ENCODE measurements around the gene CD55. TPM values are rescaled to one million over a fixed set of nuclear protein-coding genes. Genes with fewer than 3 reads are reported as not detected.

CD55 gene
- total and polyA plus RNA-seq, 2 experiments from 2014 or later = 52.8 to 54.7 TPM

DNA sequence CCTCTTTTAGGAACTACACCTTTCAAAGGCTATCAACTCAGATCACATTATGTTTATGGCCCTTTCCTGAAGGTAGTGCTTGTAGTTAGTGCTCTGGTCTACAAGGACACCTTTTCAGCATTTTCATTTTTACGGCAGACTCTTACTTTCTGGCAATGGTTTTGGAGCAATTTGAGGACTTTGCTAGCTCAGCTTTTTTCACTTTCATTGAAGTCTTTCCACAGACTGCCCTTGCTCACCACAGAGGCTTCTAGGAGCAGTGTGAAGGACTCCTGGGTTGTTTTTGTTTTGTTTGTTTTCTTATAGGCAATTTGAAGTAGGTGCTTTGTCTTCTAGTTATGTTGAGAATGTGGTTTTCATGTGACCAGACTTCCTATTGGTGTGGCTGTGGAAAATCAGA, 43.1 kb downstream of the CD55 start:
- 0 out of 2 replicates have a peak, but pooled peaks cover 4% of the 10 kb centered on the region for H3K36me3 ChIP-seq (ENCODE audit: low read depth)
- no peaks in the 10 kb centered on the region for H3K9me2 ChIP-seq (ENCODE audit: insufficient read depth)
- H2AFZ ChIP-seq = no peak overlapping the region
- 0 out of 2 replicates have a peak, but pooled peaks cover 7% of the 10 kb centered on the region for H3K4me1 ChIP-seq (ENCODE audit: insufficient read depth)
- H3F3A ChIP-seq (ENCODE audit: insufficient read depth) = no peaks in the 10 kb centered on the region
- no peak overlapping the region for H3K9ac ChIP-seq
- no peak overlapping the region for H3K4me2 ChIP-seq (ENCODE audit: unreplicated experiment)
- TF ChIP-seq EZH2phosphoT487 (IDR thresholded peaks at IDR 0.05; ENCODE audit: insufficient read depth, low read depth) (no peak), EZH2 (IDR thresholded peaks at IDR 0.05; ENCODE audit: insufficient read depth, poor library complexity, severe bottlenecking) (no peak)
- H3K79me2 ChIP-seq (ENCODE audit: insufficient read depth) = no peaks in the 10 kb centered on the region
- H3K27ac ChIP-seq = no peak overlapping the region
- in situ Hi-C loops (cut with MboI) = no loop called here
- no peaks in the 10 kb centered on the region for H4K20me1 ChIP-seq (ENCODE audit: insufficient read depth)
- no peak for DNase-seq
- 100% methylated on average over 1 of the region's 1 CpG for WGBS, 2 experiments (ENCODE audit: low coverage in 1 of 2, low lambda C conversion rate in 2 of 2, missing lambda C conversion rate in 2 of 2)
- H3K4me3 ChIP-seq = no peak overlapping the region
- no peaks in the 10 kb centered on the region for H3K9me3 ChIP-seq (ENCODE audit: low read depth)
- no peaks in the 10 kb centered on the region for H3K27me3 ChIP-seq (replicated peaks; ENCODE audit: insufficient read depth)

DNA sequence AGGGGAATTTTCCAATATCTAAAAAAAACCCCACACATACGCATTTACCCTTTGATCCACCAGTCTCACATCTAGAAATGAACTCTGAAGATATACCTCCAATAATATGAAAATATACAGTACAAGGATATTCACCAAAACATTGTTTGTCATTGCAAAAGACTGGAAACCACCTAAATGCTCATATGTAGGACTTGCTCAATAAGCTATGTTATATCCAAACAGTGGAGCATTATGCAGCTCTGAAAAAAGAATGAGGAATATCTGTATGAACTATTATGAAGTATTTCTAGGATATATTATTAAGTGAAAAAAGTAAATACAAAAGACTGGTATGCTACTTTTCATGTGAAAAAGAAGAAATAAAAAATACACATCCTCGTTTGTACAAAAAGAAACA, 43.6 kb downstream of the CD55 start:
- H3K9me3 ChIP-seq (ENCODE audit: low read depth) = no peaks in the 10 kb centered on the region
- no peak overlapping the region for H3K4me2 ChIP-seq (ENCODE audit: unreplicated experiment)
- no peaks in the 10 kb centered on the region for H3F3A ChIP-seq (ENCODE audit: insufficient read depth)
- DNase-seq = no peak
- 0 out of 2 replicates have a peak, but pooled peaks cover 7% of the 10 kb centered on the region for H3K4me1 ChIP-seq (ENCODE audit: insufficient read depth)
- no peak overlapping the region for H3K27ac ChIP-seq
- no peaks in the 10 kb centered on the region for H3K36me3 ChIP-seq (ENCODE audit: low read depth)
- no peaks in the 10 kb centered on the region for H4K20me1 ChIP-seq (ENCODE audit: insufficient read depth)
- H2AFZ ChIP-seq = no peak overlapping the region
- WGBS, 2 experiments (ENCODE audit: low coverage in 1 of 2, low lambda C conversion rate in 2 of 2, missing lambda C conversion rate in 2 of 2) = 90 to 99% methylated on average over 2 of the region's 2 CpGs
- in situ Hi-C loops (cut with MboI) = no loop called here
- H3K9ac ChIP-seq = no peak overlapping the region
- H3K9me2 ChIP-seq (ENCODE audit: insufficient read depth) = no peaks in the 10 kb centered on the region
- H3K79me2 ChIP-seq (ENCODE audit: insufficient read depth) = no peaks in the 10 kb centered on the region
- H3K27me3 ChIP-seq (replicated peaks; ENCODE audit: insufficient read depth) = no peaks in the 10 kb centered on the region
- no peak for TF ChIP-seq EZH2 (IDR thresholded peaks at IDR 0.05; ENCODE audit: insufficient read depth, poor library complexity, severe bottlenecking)
- TF ChIP-seq EZH2phosphoT487 (IDR thresholded peaks at IDR 0.05; ENCODE audit: insufficient read depth, low read depth) = no peak
- H3K4me3 ChIP-seq = no peak overlapping the region

GRCh38 chr1:207366022-207366421, 44.5 kb downstream of the CD55 start:
- no peak for TF ChIP-seq EZH2phosphoT487 (IDR thresholded peaks at IDR 0.05; ENCODE audit: insufficient read depth, low read depth)
- no peak for TF ChIP-seq EZH2 (IDR thresholded peaks at IDR 0.05; ENCODE audit: insufficient read depth, poor library complexity, severe bottlenecking)
- Histone ChIP-seq H3K36me3 (ENCODE audit: low read depth) (no peaks in the 10 kb centered on the region), H3K27me3 (replicated peaks; ENCODE audit: insufficient read depth) (no peaks in the 10 kb centered on the region), H4K20me1 (ENCODE audit: insufficient read depth) (no peaks in the 10 kb centered on the region), H3K9ac (no peak overlapping the region), H3K4me1 (ENCODE audit: insufficient read depth) (0 out of 2 replicates have a peak, but pooled peaks cover 7% of the 10 kb centered on the region), H3K79me2 (ENCODE audit: insufficient read depth) (no peaks in the 10 kb centered on the region), H3K9me2 (ENCODE audit: insufficient read depth) (no peaks in the 10 kb centered on the region), H3F3A (ENCODE audit: insufficient read depth) (no peaks in the 10 kb centered on the region), H2AFZ (no peak overlapping the region), H3K4me2 (ENCODE audit: unreplicated experiment) (no peak overlapping the region), H3K4me3 (no peak overlapping the region), H3K9me3 (ENCODE audit: low read depth) (no peaks in the 10 kb centered on the region), H3K27ac (no peak overlapping the region)
- WGBS, 2 experiments (ENCODE audit: low coverage in 1 of 2, low lambda C conversion rate in 2 of 2, missing lambda C conversion rate in 2 of 2) = 75 to 95% methylated on average over 2 of the region's 2 CpGs
- in situ Hi-C loops (cut with MboI) = no loop called here
- peak; percentile 48 for DNase-seq

GRCh38 chr1:207388721-207389120, 67.2 kb downstream of the CD55 start:
- Histone ChIP-seq H3F3A (ENCODE audit: insufficient read depth) (peaks cover 9% of the 10 kb centered on the region; the same call in 1 of the 2 replicates), H3K4me2 (ENCODE audit: unreplicated experiment) (no peak overlapping the region), H3K4me1 (ENCODE audit: insufficient read depth) (peaks cover 17% of the 10 kb centered on the region), H3K4me3 (no peak overlapping the region), H3K9ac (no peak overlapping the region), H3K9me2 (ENCODE audit: insufficient read depth) (no peaks in the 10 kb centered on the region), H3K27ac (no peak overlapping the region), H3K27me3 (replicated peaks; ENCODE audit: insufficient read depth) (no peaks in the 10 kb centered on the region), H3K9me3 (ENCODE audit: low read depth) (no peaks in the 10 kb centered on the region), H4K20me1 (ENCODE audit: insufficient read depth) (no peaks in the 10 kb centered on the region), H2AFZ (no peak overlapping the region), H3K79me2 (ENCODE audit: insufficient read depth) (no peaks in the 10 kb centered on the region), H3K36me3 (ENCODE audit: low read depth) (no peaks in the 10 kb centered on the region)
- TF ChIP-seq EZH2 (IDR thresholded peaks at IDR 0.05; ENCODE audit: insufficient read depth, poor library complexity, severe bottlenecking) (no peak), EZH2phosphoT487 (IDR thresholded peaks at IDR 0.05; ENCODE audit: insufficient read depth, low read depth) (no peak)
- DNase-seq = no peak
- in situ Hi-C loops (cut with MboI) = no loop called here

Data from GM23248 (cell line).